Memory B cell (primary cell): ENCODE data around the gene RASGRF2.
"Not testable (repeated sequence)": the region's sequence is repeated elsewhere in the genome, so short reads cannot be mapped to it uniquely, and the experiment has no call there.

ENCODE experiments used
- ATAC-seq: fragments of 150-1000 bp; cut with Tn5 transposase; 2 replicates; pipeline ENCODE4 v1.10.0; 2021; ENCODE audit warnings: low read depth, mild to moderate bottlenecking, moderate library complexity
- DNase-seq, 2 donors: peaks; one replicate each; pipeline ENCODE4 v3.0.0; 2022; ENCODE audit warnings: low spot score in 2 of 2
- H3K27ac Mint-ChIP-seq: one replicate; pipeline ENCODE4 v1.8.0; 2022; ENCODE audit warnings: mild to moderate bottlenecking, moderate library complexity, mixed read lengths
- H3K27me3 Mint-ChIP-seq: one replicate; pipeline ENCODE4 v1.8.0; 2022; ENCODE audit warnings: mixed read lengths
- H3K36me3 Mint-ChIP-seq: one replicate; pipeline ENCODE4 v1.8.0; 2022; ENCODE audit warnings: mild to moderate bottlenecking, mixed read lengths
- H3K4me1 Mint-ChIP-seq: one replicate; pipeline ENCODE4 v1.8.0; 2022; ENCODE audit warnings: mixed read lengths
- H3K4me3 Mint-ChIP-seq: one replicate; pipeline ENCODE4 v1.8.0; 2022; ENCODE audit warnings: mild to moderate bottlenecking, moderate library complexity, mixed read lengths
- H3K9me3 Mint-ChIP-seq: one replicate; pipeline ENCODE4 v1.8.0; 2022; ENCODE audit warnings: mixed read lengths

Gene RASGRF2

GRCh38 chr5:81007637-81008027, 47.5 kb downstream of the RASGRF2 start:
- Mint-ChIP-seq H3K4me1 (peaks cover 3% of the 10 kb centered on the region), H3K9me3 (no peaks in the 10 kb centered on the region), H3K4me3 (no peak overlapping the region), H3K36me3 (no peaks in the 10 kb centered on the region), H3K27ac (no peak overlapping the region), H3K27me3 (peaks cover 5% of the 10 kb centered on the region)
- no peak for ATAC-seq
- DNase-seq, result no peak

- no peak overlapping the region for H3K27ac Mint-ChIP-seq
- H3K9me3 Mint-ChIP-seq, result peaks cover 1% of the 10 kb centered on the region
- peaks cover 6% of the 10 kb centered on the region for H3K27me3 Mint-ChIP-seq
- ATAC-seq (no peak), DNase-seq (no peak)
- no peaks in the 10 kb centered on the region for H3K36me3 Mint-ChIP-seq
- no peak overlapping the region for H3K4me3 Mint-ChIP-seq
- H3K4me1 Mint-ChIP-seq, result peaks cover 3% of the 10 kb centered on the region
Measured at GRCh38 chr5:81010336-81011169, 50.4 kb downstream of the RASGRF2 start.

- peaks cover 1% of the 10 kb centered on the region for H3K9me3 Mint-ChIP-seq
- DNase-seq, result no peak
- no peak overlapping the region for H3K4me3 Mint-ChIP-seq
- no peaks in the 10 kb centered on the region for H3K4me1 Mint-ChIP-seq
- H3K27ac Mint-ChIP-seq, result no peak overlapping the region
- ATAC-seq, result no peak
- peaks cover 1% of the 10 kb centered on the region for H3K27me3 Mint-ChIP-seq
- H3K36me3 Mint-ChIP-seq, result no peaks in the 10 kb centered on the region
Measured at GRCh38 chr5:81014348-81014747, 54.2 kb downstream of the RASGRF2 start.

- H3K4me1 Mint-ChIP-seq, result no peaks in the 10 kb centered on the region
- no peak for DNase-seq
- no peak overlapping the region for H3K27ac Mint-ChIP-seq
- H3K4me3 Mint-ChIP-seq, result no peak overlapping the region
- no peak for ATAC-seq
- no peaks in the 10 kb centered on the region for H3K36me3 Mint-ChIP-seq
- H3K27me3 Mint-ChIP-seq, result peaks cover 1% of the 10 kb centered on the region
- peaks cover 1% of the 10 kb centered on the region for H3K9me3 Mint-ChIP-seq
Measured at GRCh38 chr5:81016116-81016515, 56.0 kb downstream of the RASGRF2 start.

- no peaks in the 10 kb centered on the region for H3K36me3 Mint-ChIP-seq
- no peaks in the 10 kb centered on the region for H3K4me1 Mint-ChIP-seq
- H3K27ac Mint-ChIP-seq, result no peak overlapping the region
- peaks cover 1% of the 10 kb centered on the region for H3K27me3 Mint-ChIP-seq
- H3K9me3 Mint-ChIP-seq, result peaks cover 1% of the 10 kb centered on the region
- no peak for ATAC-seq
- no peak overlapping the region for H3K4me3 Mint-ChIP-seq
- no peak for DNase-seq
Measured at GRCh38 chr5:81017320-81017719, 57.2 kb downstream of the RASGRF2 start.

- not testable (repeated sequence) for H3K4me1 Mint-ChIP-seq, H3K4me3 Mint-ChIP-seq, DNase-seq, H3K9me3 Mint-ChIP-seq, H3K27ac Mint-ChIP-seq, H3K27me3 Mint-ChIP-seq, H3K36me3 Mint-ChIP-seq, ATAC-seq
Measured at GRCh38 chr5:81018608-81019007, 58.4 kb downstream of the RASGRF2 start.

- H3K36me3 Mint-ChIP-seq, result no peaks in the 10 kb centered on the region
- no peak overlapping the region for H3K4me3 Mint-ChIP-seq
- no peaks in the 10 kb centered on the region for H3K27me3 Mint-ChIP-seq
- no peak overlapping the region for H3K27ac Mint-ChIP-seq
- ATAC-seq (no peak), DNase-seq (no peak)
- H3K9me3 Mint-ChIP-seq, result no peaks in the 10 kb centered on the region
- H3K4me1 Mint-ChIP-seq, result no peaks in the 10 kb centered on the region
Measured at GRCh38 chr5:81019748-81020147, 59.6 kb downstream of the RASGRF2 start.

GRCh38 chr5:81020478-81021167, 60.5 kb downstream of the RASGRF2 start:
- no peak overlapping the region for H3K4me3 Mint-ChIP-seq
- no peak overlapping the region for H3K27ac Mint-ChIP-seq
- no peaks in the 10 kb centered on the region for H3K36me3 Mint-ChIP-seq
- peaks cover 4% of the 10 kb centered on the region for H3K27me3 Mint-ChIP-seq
- no peak for DNase-seq
- no peaks in the 10 kb centered on the region for H3K4me1 Mint-ChIP-seq
- ATAC-seq, result no peak
- no peaks in the 10 kb centered on the region for H3K9me3 Mint-ChIP-seq

- Mint-ChIP-seq H3K36me3 (peaks cover 2% of the 10 kb centered on the region), H3K9me3 (peaks cover 5% of the 10 kb centered on the region), H3K4me3 (no peak overlapping the region), H3K4me1 (no peaks in the 10 kb centered on the region), H3K27me3 (peaks cover 10% of the 10 kb centered on the region), H3K27ac (no peak overlapping the region)
- ATAC-seq (no peak), DNase-seq (no peak)
Measured at GRCh38 chr5:81021486-81021885, 61.3 kb downstream of the RASGRF2 start.

GRCh38 chr5:81021951-81022687, 62.0 kb downstream of the RASGRF2 start:
- Mint-ChIP-seq H3K4me3 (no peak overlapping the region), H3K9me3 (peaks cover 5% of the 10 kb centered on the region), H3K36me3 (peaks cover 2% of the 10 kb centered on the region), H3K27ac (no peak overlapping the region), H3K27me3 (peaks cover 10% of the 10 kb centered on the region), H3K4me1 (no peaks in the 10 kb centered on the region)
- DNase-seq, result no peak
- no peak for ATAC-seq

- peaks cover 14% of the 10 kb centered on the region for H3K27me3 Mint-ChIP-seq
- no peak overlapping the region for H3K4me3 Mint-ChIP-seq
- H3K27ac Mint-ChIP-seq, result no peak overlapping the region
- ATAC-seq (no peak), DNase-seq (no peak)
- peaks cover 3% of the 10 kb centered on the region for H3K36me3 Mint-ChIP-seq
- H3K4me1 Mint-ChIP-seq, result no peaks in the 10 kb centered on the region
- H3K9me3 Mint-ChIP-seq, result peaks cover 5% of the 10 kb centered on the region
Measured at GRCh38 chr5:81022688-81023084, 62.5 kb downstream of the RASGRF2 start.

- no peak overlapping the region for H3K4me3 Mint-ChIP-seq
- H3K27me3 Mint-ChIP-seq, result peaks cover 16% of the 10 kb centered on the region
- H3K36me3 Mint-ChIP-seq, result peaks cover 5% of the 10 kb centered on the region
- H3K9me3 Mint-ChIP-seq, result peaks cover 5% of the 10 kb centered on the region
- DNase-seq, result no peak
- no peak overlapping the region for H3K27ac Mint-ChIP-seq
- H3K4me1 Mint-ChIP-seq, result no peaks in the 10 kb centered on the region
- no peak for ATAC-seq
Measured at GRCh38 chr5:81023261-81023970, 63.3 kb downstream of the RASGRF2 start.

- Mint-ChIP-seq H3K27me3 (peaks cover 20% of the 10 kb centered on the region), H3K27ac (no peak overlapping the region), H3K9me3 (peaks cover 15% of the 10 kb centered on the region), H3K36me3 (peaks cover 5% of the 10 kb centered on the region), H3K4me1 (no peaks in the 10 kb centered on the region), H3K4me3 (no peak overlapping the region)
- ATAC-seq, result no peak
- DNase-seq, result no peak
Measured at GRCh38 chr5:81027481-81028058, 67.4 kb downstream of the RASGRF2 start.
